Stimulated activated CD4-positive, alpha-beta T cell treated with anti-CD3 and anti-CD28 coated beads, TNF-alpha, amount 100 ng/mL, for 24 hours (primary cell): ENCODE measurements around the gene MGAT4B.

Source experiments
- DNase-seq, 3 experiments: peaks; one replicate each; pipeline ENCODE4 v3.0.0-alpha.2; 2020; ENCODE audit warnings: low read depth in 3 of 3

MGAT4B gene

GRCh38 chr5:179769796-179770195, 36.9 kb downstream of the MGAT4B start:
- no peak for DNase-seq

- DNase-seq = no peak
Measured at GRCh38 chr5:179769271-179769670, 37.4 kb downstream of the MGAT4B start.

DNA sequence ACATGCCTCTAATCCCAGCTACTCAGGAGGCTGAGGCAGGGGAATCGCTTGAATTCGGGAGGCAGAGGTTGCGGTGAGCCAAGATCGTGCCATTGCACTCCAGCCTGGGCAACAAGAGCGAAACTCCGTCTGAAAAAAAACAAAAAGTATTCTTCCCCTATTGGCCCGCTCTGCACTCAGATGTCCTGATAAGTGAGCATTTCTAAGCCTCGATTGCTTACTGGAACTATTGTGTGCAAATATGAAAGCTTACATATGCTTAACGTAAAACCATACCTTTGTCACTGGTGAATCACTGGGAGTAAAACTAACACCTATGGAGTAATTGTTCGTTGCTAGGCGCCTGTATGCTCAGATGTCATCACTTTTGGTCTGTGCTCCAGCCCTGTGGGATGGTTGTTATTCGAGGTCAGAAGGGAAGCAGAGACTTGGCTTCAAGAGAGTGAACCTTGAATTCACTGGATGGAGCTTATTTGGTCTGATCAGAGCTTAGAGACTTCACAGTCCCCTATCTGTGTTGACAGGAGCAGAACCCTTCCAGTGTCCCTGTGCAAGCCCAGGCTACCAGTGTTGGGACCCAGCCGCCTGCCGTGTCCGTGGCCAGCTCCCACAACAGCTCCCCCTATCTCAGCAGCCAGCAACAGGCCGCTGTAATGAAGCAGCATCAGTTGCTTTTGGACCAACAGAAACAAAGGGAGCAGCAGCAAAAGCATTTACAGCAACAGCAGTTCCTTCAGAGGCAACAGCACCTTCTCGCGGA, 38.2 kb downstream of the MGAT4B start:
- no peak for DNase-seq

- DNase-seq = no peak
Measured at GRCh38 chr5:179767496-179768100, 39.1 kb downstream of the MGAT4B start.

DNA sequence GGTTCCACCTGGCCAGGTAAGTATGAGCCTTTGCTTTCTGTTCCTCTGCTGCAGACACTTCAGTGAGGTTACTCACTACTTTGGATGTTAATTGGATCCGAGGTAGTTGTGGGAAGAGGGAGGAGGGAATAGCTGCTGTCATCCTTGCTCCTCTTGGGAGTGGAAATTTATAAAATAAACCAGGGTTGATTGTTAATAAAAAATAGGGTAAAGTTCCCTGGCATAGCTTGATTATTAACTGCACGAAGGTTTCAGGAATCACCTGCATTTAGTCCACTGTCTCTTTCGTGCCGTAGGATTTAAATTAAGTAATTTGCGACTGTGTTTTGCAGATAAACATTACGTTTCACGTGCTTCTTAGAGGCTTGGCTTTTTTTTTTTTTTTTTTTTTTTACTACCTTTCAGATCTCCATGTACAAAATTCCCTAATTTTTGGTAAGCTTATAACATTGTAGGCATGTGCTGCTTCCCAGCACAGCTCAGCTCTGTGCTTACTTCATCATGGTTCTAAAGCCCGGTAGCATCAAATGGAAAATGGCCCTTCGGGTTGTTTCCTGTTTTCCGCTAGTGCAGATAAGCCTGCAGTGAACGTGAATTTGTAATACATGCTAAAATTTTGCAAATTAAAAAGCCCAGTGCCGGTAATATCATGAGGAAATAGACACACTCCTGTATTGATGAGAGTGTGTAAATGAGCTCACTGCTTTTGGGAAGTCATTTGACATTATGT, 39.8 kb downstream of the MGAT4B start:
- DNase-seq = no peak

- DNase-seq = no peak
Measured at GRCh38 chr5:179766021-179766725, 40.5 kb downstream of the MGAT4B start.

GRCh38 chr5:179765400-179765799, 41.3 kb downstream of the MGAT4B start:
- no peak for DNase-seq

DNA sequence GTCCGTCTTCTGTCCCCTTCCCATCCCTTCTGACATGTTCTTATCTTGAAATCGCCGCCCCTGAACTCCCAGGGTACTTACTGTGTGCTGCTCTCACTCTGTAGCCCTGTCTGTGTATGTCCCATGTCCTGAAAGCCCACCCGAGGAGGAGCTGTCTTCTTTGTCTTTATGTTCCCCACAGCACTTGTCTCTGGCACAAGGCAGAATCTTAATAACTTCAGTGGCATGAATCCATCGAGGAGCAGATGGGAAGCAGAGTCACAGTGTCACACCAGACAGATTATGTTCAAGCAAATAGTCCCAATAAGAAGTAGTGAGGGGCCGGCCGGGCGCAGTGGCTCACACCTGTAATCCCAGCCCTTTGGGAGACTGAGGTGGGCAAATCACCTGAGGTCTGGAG, 42.6 kb downstream of the MGAT4B start:
- DNase-seq = no peak

- DNase-seq = peak; percentile 21 to 34 (median 33)
Measured at GRCh38 chr5:179763215-179763945, 43.3 kb downstream of the MGAT4B start.

DNA sequence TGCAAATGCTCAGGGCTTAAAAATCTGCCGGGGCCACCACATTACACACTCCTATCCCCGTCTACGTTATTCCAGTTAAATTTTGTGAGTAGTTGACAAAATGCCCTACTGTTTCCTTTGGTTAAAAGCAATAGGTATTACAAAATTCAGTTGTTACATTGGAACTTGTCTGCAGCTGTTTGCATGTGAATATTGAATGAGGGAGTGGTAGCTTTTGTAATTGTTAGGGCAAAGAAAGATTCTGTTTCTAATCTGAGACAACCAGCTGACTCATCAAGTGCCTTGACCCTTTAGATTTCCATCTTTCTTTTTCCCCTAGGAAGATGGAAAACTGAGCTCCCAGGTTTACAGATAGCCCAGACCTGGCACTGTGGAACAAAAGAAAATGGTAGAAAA, 43.9 kb downstream of the MGAT4B start:
- DNase-seq = no peak

- DNase-seq = no peak
Measured at GRCh38 chr5:179762079-179762780, 44.4 kb downstream of the MGAT4B start.

GRCh38 chr5:179759581-179760551, 46.8 kb downstream of the MGAT4B start:
- DNase-seq = peak in 2 of 3 experiments; percentile 8 to 13

GRCh38 chr5:179758955-179759354, 47.7 kb downstream of the MGAT4B start:
- DNase-seq = no peak

DNA sequence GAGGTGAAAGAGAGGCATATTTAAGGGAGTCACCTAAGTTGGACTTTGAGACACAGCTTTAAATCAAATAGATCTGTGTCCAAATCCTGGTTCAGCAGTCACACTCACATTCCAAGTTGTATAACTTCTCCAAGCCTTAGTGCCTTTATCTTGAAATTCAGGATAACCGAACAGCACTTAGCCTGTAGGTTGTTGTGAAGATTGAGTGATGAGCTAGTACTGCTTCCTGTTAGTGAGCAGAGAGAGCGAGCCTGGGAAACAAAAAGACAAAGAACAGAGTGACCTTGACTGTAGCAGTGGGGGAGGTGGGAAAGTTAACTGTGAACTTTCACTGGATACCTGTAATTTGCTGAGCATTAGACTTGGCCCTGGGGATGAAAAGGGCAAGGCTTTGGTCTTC, 51.6 kb downstream of the MGAT4B start:
- no peak for DNase-seq

DNA sequence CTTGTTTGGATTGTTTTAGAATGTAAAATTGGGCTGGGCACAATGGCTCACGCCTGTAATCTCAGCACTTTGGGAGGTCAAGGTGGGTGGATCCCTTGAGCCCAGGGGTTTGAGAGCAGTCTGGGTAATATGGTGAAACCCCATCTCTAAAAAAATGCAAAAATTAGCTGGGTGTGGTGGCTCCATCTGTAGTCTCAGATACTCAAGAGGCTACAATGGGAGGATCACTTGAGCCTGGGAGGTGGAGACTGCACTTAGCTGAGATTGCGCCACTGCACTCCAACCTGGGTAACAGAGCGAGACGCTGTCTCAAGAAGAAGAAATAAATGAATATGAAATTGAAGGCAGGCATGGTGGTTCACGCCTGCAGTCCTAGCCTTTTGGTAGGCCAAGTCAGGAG, 52.7 kb downstream of the MGAT4B start:
- DNase-seq = no peak

GRCh38 chr5:179749857-179750508, 56.7 kb downstream of the MGAT4B start:
- DNase-seq = no peak

GRCh38 chr5:179747811-179748210, 58.9 kb downstream of the MGAT4B start:
- no peak for DNase-seq
